GM12878 (cell line): Measurements from ENCODE around the gene ELOF1. TPM values are rescaled to one million over a fixed set of nuclear protein-coding genes. Genes with fewer than 3 reads are reported as not detected.

Source experiments
- BCL11A ChIP-seq: IDR thresholded peaks from 2 replicates; pipeline ENCODE4 v1.6.1; 2011; ENCODE audit warnings: low read depth, low read length
- BHLHE40 ChIP-seq, 2 experiments: fragments of 450-650 bp in 1 of 2; IDR thresholded peaks; 2 replicates each; pipeline ENCODE4 v1.6.1; 2011 to 2017; ENCODE audit warnings: low read depth in 2 of 2, borderline replicate concordance in 1 of 2, improper control_type of control experiment in 1 of 2, low read length in 1 of 2, mild to moderate bottlenecking in 1 of 2
- CBX3 ChIP-seq: fragments of 200-600 bp; sonication (generic); IDR thresholded peaks from 2 replicates; pipeline ENCODE4 v1.6.1; 2016; ENCODE audit warnings: low read depth, borderline replicate concordance
- CBX5 ChIP-seq: sonication (generic); IDR thresholded peaks from 2 replicates; pipeline ENCODE4 v1.6.1; 2016; ENCODE audit warnings: low read depth, moderate library complexity, mild to moderate bottlenecking, inconsistent platforms
- CHD4 ChIP-seq: fragments of 200-600 bp; sonication (generic); IDR thresholded peaks from 2 replicates; pipeline ENCODE4 v1.6.1; 2016; ENCODE audit warnings: mild to moderate bottlenecking
- ESRRA ChIP-seq: IDR thresholded peaks from 2 replicates; pipeline ENCODE4 v1.6.1; 2012; ENCODE audit warnings: mild to moderate bottlenecking, low read length, improper control_type of control experiment
- ETV6 ChIP-seq, 2 experiments: fragments of 450-650 bp in 1 of 2; IDR thresholded peaks in 1 of 2; conservative IDR thresholded peaks in 1 of 2; 2 replicates each; pipeline ENCODE4 v1.6.1; 2014; ENCODE audit warnings: antibody characterized with exemption in 1 of 2, borderline replicate concordance in 1 of 2, low read depth in 1 of 2, mild to moderate bottlenecking in 1 of 2, moderate library complexity in 1 of 2
- HDAC6 ChIP-seq: fragments of 200-600 bp; sonication (generic); IDR thresholded peaks from one replicate; pipeline ENCODE4 v1.8.0; 2017; ENCODE audit warnings: antibody characterized with exemption; ENCODE audit not compliant: unreplicated experiment
- IKZF1 ChIP-seq: fragments of 450-650 bp; conservative IDR thresholded peaks from 2 replicates; pipeline ENCODE4 v1.6.1; 2017; ENCODE audit warnings: antibody characterized with exemption, mild to moderate bottlenecking
- MTA2 ChIP-seq: fragments of 450-650 bp; IDR thresholded peaks from 2 replicates; pipeline ENCODE4 v1.6.1; 2016; ENCODE audit warnings: low read depth, mild to moderate bottlenecking, moderate library complexity
- MTA3 ChIP-seq: IDR thresholded peaks from 2 replicates; pipeline ENCODE4 v1.6.1; 2012; ENCODE audit warnings: low read length, inconsistent platforms, borderline replicate concordance
- MYC ChIP-seq: IDR thresholded peaks from 2 replicates; pipeline ENCODE4 v1.6.1; 2011; ENCODE audit warnings: mild to moderate bottlenecking, low read length, moderate library complexity, inconsistent platforms; ENCODE audit not compliant: insufficient read depth, insufficient replicate concordance, insufficient read length, severe bottlenecking
- NR2F1 ChIP-seq: fragments of 450-650 bp; conservative IDR thresholded peaks from 2 replicates; pipeline ENCODE4 v1.6.1; 2017; ENCODE audit warnings: mild to moderate bottlenecking
- RBBP5 ChIP-seq: fragments of 200-600 bp; sonication (generic); conservative IDR thresholded peaks from 2 replicates; pipeline ENCODE4 v1.6.1; 2016
- RUNX3 ChIP-seq: IDR thresholded peaks from 2 replicates; pipeline ENCODE4 v1.6.1; 2012; ENCODE audit warnings: low read length, inconsistent platforms
- SP1 ChIP-seq: IDR thresholded peaks from one replicate; pipeline ENCODE4 v1.6.1; 2011; ENCODE audit warnings: low read depth, low read length
- YBX1 ChIP-seq: fragments of 450-650 bp; IDR thresholded peaks from 2 replicates; pipeline ENCODE4 v1.6.1; 2016; ENCODE audit warnings: antibody characterized with exemption
- ZBED1 ChIP-seq: IDR thresholded peaks from 2 replicates; pipeline ENCODE4 v1.6.1; 2016; ENCODE audit warnings: borderline replicate concordance
- ZNF24 ChIP-seq: fragments of 450-650 bp; IDR thresholded peaks from 2 replicates; pipeline ENCODE4 v1.6.1; 2017; ENCODE audit warnings: antibody characterized with exemption, mild to moderate bottlenecking
- polyA plus RNA-seq, 11 experiments: library from polyadenylated mRNA; depleted of rRNA in 4 of 11; unstranded in 6 of 11; stranded (reverse) in 5 of 11; fragments of >200 nt; fragmentation: Nextera tagmentation in 4 of 11; fragmentation: Illumina TruSeq in 1 of 11; extraction: Ambion mirVana in 4 of 11; extraction: Trizol in 1 of 11; gene quantifications; 1 replicate in 1 of 11; 2 replicates in 10 of 11; pipeline versions ENCODE4 v1.2.1 to v1.2.3, GENCODE V29; 2011 to 2016; ENCODE audit warnings: inconsistent platforms in 2 of 11, missing spikeins in 2 of 11, low read depth in 1 of 11
- total RNA-seq, 4 experiments: library from RNA; depleted of rRNA in 3 of 4; stranded (reverse); fragments of >200 nt in 3 of 4; fragmentation: Illumina TruSeq in 1 of 4; extraction: Trizol in 1 of 4; gene quantifications; 2 replicates each; pipeline versions ENCODE4 v1.2.1 to v1.2.3, GENCODE V29; 2013 to 2021
- TF ChIP-seq, protein P1 (sequence below): IDR thresholded peaks from 2 replicates; pipeline ENCODE4 v1.6.1; 2012; ENCODE audit warnings: low read depth, low read length, improper control_type of control experiment
- TF ChIP-seq, protein P2 (sequence below): IDR thresholded peaks from 2 replicates; pipeline ENCODE4 v1.6.1; 2011; ENCODE audit warnings: low read depth, mild to moderate bottlenecking, low read length, moderate library complexity, borderline replicate concordance; ENCODE audit errors: extremely low read depth
- TF ChIP-seq, protein P3 (sequence below): fragments of 450-650 bp; IDR thresholded peaks from 2 replicates; pipeline ENCODE4 v1.6.1; 2017; ENCODE audit warnings: low read depth, mild to moderate bottlenecking, moderate library complexity
- TF ChIP-seq, protein P4 (sequence below): fragments of 450-650 bp; IDR thresholded peaks from 2 replicates; pipeline ENCODE4 v1.6.1; 2017; ENCODE audit warnings: mild to moderate bottlenecking
- TF ChIP-seq, protein P5 (sequence below): fragments of 450-650 bp; IDR thresholded peaks from 2 replicates; pipeline ENCODE4 v1.6.1; 2017; ENCODE audit warnings: mild to moderate bottlenecking, moderate library complexity

The ELOF1 gene
- total and polyA plus RNA-seq, 10 of the 15 experiments (the other 5 are each of a cell fraction or from before 2014, with no cell fraction given) = 11.7 to 124 (median 92.9) TPM

GRCh38 chr19:11574689-11575088 is 15.7 kb upstream of the ELOF1 start (continued):
- TF ChIP-seq, protein P1, sequence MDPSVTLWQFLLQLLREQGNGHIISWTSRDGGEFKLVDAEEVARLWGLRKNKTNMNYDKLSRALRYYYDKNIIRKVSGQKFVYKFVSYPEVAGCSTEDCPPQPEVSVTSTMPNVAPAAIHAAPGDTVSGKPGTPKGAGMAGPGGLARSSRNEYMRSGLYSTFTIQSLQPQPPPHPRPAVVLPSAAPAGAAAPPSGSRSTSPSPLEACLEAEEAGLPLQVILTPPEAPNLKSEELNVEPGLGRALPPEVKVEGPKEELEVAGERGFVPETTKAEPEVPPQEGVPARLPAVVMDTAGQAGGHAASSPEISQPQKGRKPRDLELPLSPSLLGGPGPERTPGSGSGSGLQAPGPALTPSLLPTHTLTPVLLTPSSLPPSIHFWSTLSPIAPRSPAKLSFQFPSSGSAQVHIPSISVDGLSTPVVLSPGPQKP = no peak
- TF ChIP-seq HDAC6 (no peak), ZBED1 (no peak), NR2F1 (peak; percentile 93), ETV6 (conservative IDR thresholded peaks at IDR 0.05 in 1 of 2, IDR thresholded peaks at IDR 0.05 in 1 of 2; ENCODE audit: borderline replicate concordance in 1 of 2, low read depth in 1 of 2) (no peak), MYC (no peak), RBBP5 (no peak), YBX1 (no peak), MTA2 (peak; percentile 63; the same call in 1 of the 2 replicates), CBX5 (no peak), RUNX3 (peak; percentile 19; the same call in 1 of the 2 replicates), ESRRA (no peak), BCL11A (0 out of 2 replicates have a peak, but pooled peaks have one; percentile 40), BHLHE40 (IDR thresholded peaks at IDR 0.05; ENCODE audit: borderline replicate concordance in 1 of 2, low read depth in 2 of 2, low read length in 1 of 2) (peak; percentile 63 to 78; a peak in 3 of 4 replicates), SP1 (peak; percentile 58), MTA3 (no peak), IKZF1 (peak; percentile 56), CBX3 (no peak), CHD4 (no peak), ZNF24 (no peak)
- TF ChIP-seq, protein P2, sequence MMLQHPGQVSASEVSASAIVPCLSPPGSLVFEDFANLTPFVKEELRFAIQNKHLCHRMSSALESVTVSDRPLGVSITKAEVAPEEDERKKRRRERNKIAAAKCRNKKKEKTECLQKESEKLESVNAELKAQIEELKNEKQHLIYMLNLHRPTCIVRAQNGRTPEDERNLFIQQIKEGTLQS = no peak
- TF ChIP-seq, protein P3, sequence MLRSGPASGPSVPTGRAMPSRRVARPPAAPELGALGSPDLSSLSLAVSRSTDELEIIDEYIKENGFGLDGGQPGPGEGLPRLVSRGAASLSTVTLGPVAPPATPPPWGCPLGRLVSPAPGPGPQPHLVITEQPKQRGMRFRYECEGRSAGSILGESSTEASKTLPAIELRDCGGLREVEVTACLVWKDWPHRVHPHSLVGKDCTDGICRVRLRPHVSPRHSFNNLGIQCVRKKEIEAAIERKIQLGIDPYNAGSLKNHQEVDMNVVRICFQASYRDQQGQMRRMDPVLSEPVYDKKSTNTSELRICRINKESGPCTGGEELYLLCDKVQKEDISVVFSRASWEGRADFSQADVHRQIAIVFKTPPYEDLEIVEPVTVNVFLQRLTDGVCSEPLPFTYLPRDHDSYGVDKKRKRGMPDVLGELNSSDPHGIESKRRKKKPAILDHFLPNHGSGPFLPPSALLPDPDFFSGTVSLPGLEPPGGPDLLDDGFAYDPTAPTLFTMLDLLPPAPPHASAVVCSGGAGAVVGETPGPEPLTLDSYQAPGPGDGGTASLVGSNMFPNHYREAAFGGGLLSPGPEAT = no peak
- TF ChIP-seq, protein P4, sequence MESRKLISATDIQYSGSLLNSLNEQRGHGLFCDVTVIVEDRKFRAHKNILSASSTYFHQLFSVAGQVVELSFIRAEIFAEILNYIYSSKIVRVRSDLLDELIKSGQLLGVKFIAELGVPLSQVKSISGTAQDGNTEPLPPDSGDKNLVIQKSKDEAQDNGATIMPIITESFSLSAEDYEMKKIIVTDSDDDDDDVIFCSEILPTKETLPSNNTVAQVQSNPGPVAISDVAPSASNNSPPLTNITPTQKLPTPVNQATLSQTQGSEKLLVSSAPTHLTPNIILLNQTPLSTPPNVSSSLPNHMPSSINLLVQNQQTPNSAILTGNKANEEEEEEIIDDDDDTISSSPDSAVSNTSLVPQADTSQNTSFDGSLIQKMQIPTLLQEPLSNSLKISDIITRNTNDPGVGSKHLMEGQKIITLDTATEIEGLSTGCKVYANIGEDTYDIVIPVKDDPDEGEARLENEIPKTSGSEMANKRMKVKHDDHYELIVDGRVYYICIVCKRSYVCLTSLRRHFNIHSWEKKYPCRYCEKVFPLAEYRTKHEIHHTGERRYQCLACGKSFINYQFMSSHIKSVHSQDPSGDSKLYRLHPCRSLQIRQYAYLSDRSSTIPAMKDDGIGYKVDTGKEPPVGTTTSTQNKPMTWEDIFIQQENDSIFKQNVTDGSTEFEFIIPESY = no peak
- TF ChIP-seq, protein P5, sequence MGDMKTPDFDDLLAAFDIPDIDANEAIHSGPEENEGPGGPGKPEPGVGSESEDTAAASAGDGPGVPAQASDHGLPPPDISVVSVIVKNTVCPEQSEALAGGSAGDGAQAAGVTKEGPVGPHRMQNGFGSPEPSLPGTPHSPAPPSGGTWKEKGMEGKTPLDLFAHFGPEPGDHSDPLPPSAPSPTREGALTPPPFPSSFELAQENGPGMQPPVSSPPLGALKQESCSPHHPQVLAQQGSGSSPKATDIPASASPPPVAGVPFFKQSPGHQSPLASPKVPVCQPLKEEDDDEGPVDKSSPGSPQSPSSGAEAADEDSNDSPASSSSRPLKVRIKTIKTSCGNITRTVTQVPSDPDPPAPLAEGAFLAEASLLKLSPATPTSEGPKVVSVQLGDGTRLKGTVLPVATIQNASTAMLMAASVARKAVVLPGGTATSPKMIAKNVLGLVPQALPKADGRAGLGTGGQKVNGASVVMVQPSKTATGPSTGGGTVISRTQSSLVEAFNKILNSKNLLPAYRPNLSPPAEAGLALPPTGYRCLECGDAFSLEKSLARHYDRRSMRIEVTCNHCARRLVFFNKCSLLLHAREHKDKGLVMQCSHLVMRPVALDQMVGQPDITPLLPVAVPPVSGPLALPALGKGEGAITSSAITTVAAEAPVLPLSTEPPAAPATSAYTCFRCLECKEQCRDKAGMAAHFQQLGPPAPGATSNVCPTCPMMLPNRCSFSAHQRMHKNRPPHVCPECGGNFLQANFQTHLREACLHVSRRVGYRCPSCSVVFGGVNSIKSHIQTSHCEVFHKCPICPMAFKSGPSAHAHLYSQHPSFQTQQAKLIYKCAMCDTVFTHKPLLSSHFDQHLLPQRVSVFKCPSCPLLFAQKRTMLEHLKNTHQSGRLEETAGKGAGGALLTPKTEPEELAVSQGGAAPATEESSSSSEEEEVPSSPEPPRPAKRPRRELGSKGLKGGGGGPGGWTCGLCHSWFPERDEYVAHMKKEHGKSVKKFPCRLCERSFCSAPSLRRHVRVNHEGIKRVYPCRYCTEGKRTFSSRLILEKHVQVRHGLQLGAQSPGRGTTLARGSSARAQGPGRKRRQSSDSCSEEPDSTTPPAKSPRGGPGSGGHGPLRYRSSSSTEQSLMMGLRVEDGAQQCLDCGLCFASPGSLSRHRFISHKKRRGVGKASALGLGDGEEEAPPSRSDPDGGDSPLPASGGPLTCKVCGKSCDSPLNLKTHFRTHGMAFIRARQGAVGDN = peak; percentile 75
